Sigmoid colon (tissue), 4 donors: ENCODE measurements around the gene ISYNA1.

Source experiments
- EP300 ChIP-seq, 4 donors: sonication (generic); formaldehyde crosslinking; IDR thresholded peaks; one replicate each; pipeline ENCODE4 v1.6.1; 2017; ENCODE audit warnings: antibody characterized with exemption in 4 of 4
- POLR2A ChIP-seq, 2 donors: fragments of 450-650 bp; IDR thresholded peaks; one replicate each; pipeline ENCODE4 v1.6.1; 2016; ENCODE audit warnings: antibody characterized with exemption in 2 of 2, mild to moderate bottlenecking in 2 of 2, moderate library complexity in 2 of 2
- POLR2AphosphoS5 ChIP-seq, 4 donors: sonication (generic); formaldehyde crosslinking; IDR thresholded peaks; one replicate each; pipeline ENCODE4 v1.6.1; 2017; ENCODE audit warnings: antibody characterized with exemption in 4 of 4
- TF ChIP-seq, protein P1 (sequence below), 4 experiments: fragments of 450-650 bp in 3 of 4; fragments of 200-600 bp in 1 of 4; IDR thresholded peaks; one replicate each; pipeline ENCODE4 v1.5.1; 2016 to 2019; ENCODE audit warnings: antibody characterized with exemption in 4 of 4, mild to moderate bottlenecking in 3 of 4, moderate library complexity in 2 of 4

DNA sequence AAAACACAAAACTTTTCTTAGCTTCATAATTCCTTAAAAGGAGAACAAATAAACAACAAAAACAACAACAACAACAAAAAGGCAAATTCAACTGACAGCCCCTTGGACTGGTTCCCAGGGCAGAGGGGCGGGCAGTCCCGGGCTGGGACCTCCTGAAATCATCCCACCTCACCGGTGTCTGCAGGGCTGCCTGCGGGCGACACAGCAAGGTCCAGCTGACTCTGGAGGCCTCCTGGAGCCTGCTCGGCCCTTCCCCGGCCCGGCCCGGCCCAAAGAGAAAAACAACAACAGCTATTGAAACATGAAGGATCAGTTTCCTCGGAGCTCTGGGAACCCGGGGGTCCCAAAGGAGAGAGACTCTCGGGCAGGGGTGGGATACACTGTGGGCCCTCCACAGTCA, 5.0 kb upstream of the ISYNA1 start:
- TF ChIP-seq POLR2AphosphoS5 (IDR thresholded peaks at IDR 0.05) (no peak), POLR2A (IDR thresholded peaks at IDR 0.05) (no peak), EP300 (IDR thresholded peaks at IDR 0.05) (no peak)
- TF ChIP-seq, protein P1, sequence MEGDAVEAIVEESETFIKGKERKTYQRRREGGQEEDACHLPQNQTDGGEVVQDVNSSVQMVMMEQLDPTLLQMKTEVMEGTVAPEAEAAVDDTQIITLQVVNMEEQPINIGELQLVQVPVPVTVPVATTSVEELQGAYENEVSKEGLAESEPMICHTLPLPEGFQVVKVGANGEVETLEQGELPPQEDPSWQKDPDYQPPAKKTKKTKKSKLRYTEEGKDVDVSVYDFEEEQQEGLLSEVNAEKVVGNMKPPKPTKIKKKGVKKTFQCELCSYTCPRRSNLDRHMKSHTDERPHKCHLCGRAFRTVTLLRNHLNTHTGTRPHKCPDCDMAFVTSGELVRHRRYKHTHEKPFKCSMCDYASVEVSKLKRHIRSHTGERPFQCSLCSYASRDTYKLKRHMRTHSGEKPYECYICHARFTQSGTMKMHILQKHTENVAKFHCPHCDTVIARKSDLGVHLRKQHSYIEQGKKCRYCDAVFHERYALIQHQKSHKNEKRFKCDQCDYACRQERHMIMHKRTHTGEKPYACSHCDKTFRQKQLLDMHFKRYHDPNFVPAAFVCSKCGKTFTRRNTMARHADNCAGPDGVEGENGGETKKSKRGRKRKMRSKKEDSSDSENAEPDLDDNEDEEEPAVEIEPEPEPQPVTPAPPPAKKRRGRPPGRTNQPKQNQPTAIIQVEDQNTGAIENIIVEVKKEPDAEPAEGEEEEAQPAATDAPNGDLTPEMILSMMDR (IDR thresholded peaks at IDR 0.05) = no peak
